ENCODE results near the gene SMIM28.
"Not testable (repeated sequence)": the region's sequence is repeated elsewhere in the genome, so short reads cannot be mapped to it uniquely, and the experiment has no call there.

SMIM28 gene

DNA sequence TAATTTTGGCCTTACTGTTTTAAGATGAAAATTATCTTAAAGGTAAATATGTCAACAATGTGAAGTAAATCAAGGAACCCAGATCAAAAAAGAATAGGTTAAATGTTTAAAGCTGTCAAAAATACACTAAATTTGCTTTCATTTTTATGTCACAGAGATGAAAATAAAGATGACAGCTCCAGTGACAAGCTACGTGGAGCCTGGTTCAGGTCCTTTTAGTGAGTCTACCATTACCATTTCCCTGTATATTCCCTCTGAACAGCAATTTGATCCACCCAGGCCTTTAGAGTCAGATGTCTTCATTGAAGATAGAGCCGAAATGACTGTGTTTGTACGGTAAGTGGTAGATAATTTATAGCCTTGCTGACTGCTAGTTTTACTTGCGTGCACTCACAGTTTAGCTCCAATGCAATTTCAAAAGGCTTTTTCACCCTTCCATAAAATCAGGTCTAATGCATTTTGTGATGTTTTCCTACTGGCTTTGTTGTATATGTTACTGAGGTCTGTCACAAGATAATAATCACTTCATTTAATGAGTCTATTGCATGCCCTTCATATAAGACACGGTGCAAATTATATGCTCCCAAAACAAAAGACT is 28.2 kb downstream of the SMIM28 start:
- no peak for DNase-seq (ENCODE audit: low read depth)

DNA sequence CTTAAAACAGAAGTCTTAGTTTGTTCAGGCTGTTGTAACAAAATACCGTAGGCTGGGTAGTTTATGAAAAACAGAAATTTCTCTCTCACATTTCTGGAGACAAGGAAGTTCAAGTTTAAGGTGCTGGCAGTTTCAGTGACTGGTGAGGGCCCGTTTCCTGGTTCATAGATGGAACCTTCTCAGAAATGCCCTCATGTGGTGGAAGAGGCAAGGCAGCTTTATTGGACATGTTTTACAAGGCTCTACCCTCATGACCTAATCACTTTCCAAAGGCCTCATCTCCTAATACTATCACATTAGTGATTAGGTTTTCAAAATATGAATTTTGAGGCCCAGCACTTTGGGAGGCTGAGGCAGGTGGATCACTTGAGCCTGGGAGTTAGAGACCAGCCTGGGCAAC is 28.7 kb downstream of the SMIM28 start:
- no peak for DNase-seq (ENCODE audit: low read depth)

DNA sequence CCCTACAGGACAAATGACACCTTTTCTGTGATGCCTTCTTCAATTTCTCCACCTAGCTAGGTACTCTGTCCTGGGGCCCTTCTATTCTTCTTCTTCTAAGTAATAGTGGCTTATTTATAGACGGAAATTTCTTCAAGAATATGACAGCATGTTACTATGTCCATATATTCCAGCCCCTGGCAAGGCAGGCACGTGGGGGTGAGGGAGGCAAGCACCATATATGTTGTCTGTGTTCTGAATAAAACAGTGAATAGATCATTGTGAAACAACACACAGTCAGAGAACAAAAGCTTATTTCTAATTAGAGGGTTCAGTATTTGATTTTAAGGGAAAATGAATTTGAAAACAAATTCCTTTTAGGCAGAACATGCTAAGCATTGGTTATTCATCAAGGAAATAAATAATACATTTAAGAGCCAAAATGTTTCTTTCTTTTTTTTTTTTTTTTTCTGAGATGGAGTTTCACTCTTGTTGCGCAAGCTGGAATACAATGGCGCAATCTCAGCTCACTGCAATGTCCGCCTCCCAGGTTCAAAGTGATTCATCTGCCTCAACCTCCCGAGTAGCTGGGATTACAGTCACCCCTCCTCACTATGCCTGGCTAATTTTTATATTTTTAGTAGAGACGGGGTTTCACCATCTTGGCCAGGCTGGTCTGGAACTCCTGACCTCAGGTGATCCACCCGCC is 32.5 kb downstream of the SMIM28 start:
- no peak for DNase-seq (ENCODE audit: low read depth)

DNA sequence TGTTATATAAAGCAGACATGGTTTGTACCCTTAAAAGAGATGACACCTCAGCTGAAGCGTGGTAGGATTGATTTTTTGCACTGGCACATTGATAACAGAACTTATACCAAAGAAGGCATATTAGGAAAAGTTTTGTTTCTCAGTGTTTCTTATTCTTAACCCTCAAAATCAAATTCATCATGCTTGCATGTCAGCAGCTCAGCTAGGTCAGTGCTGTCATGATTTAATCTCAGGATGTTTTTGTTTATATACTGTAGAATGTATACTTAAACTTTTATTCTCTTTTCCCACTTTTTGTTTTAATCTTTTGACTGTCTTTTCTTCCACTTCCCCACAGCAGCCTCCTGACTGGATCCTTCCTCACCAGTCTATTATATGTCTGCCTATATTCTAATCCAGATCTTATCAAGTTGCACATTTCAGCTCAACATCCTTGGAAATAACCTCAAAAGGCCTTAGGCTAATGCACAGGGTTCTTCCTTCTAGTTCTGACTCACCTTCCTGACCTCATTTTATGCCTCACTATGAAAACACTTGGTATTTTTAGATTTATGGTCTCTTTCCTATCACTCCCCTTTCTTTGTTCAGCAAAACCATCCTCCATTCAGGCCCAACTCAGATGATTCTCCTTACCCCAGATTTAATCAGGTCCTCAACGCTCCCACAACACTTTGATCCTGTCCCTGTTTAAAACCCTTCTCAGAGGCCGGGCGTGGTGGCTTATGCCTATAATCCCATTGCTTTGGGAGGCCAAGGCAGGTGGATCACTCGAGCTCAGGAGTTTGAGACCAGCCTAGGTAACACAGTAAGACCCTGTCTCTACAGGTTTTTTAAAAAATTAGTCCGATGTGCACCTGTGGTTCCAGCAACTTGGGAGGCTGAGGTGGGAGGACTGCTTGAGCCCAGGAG is 33.5 kb downstream of the SMIM28 start:
- DNase-seq (ENCODE audit: low read depth) = no peak

DNA sequence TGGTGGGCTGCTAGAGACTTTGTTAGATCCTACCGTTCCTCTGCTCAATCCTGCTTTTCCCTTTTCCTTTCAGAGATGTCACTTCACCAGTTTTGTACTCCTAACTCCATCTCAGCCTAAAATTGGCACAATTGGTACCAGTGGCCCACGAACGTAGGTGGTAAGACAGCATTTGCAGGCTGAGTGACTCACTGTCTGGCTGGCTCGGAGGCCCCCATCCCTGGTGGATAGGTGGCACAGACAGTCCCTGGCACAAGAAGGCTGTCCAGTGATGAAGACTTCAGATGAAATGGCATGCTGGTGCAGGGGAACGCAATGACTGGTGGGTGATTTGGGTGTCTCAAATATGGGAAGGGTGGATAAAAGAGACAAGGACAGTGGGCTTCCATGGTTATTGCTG is 37.4 kb downstream of the SMIM28 start:
- no peak for DNase-seq (ENCODE audit: low read depth)

DNA sequence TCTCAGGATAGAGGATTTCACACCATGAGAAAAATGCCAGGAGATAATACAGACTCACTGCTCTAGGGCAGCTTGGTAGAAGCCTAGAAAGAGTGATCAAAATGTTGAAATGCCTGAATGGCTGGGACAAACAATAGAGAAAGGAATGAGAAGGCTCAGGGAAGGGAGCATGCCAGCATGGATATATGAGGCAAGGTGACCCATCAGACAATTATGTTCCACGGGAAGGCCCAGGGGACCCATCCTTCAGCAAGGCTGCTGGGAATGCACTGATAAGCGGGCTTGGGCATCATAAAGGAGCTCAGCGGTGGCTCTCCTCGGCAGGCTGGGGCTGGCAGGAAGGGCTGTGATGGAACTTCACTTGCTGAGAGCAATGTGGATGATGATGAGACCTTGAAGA is 38.5 kb downstream of the SMIM28 start:
- DNase-seq (ENCODE audit: low read depth) = no peak

DNA sequence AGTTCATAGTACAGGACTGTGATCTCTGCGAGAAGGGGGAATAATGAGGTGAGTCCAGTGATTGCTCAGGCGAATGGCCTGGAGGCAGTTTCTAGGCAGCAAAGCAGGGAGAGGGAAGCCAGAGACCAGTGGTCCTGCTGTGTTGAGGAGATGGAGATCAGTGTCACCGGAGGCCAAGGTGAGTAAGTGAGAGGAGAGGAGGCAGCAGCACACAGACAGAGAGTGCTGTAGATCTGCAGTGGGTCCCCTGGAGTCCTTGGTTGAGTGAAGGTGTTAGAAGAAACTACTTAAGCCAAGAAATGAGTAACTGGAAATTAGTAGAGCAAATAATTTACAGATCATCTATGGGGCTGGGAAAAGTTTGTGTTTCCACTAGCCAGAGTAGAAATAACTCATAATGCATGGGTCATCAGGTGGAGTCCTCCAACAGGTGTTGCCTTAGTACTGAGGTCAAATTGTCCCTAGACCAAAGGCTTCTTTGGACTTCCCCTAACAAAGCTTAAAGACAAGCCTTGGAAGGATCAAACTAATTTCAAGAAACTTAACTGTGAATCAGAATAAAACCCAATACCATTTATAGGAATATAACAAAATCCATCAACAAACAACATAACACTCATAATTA is 39.9 kb downstream of the SMIM28 start:
- DNase-seq (ENCODE audit: low read depth) = no peak

DNA sequence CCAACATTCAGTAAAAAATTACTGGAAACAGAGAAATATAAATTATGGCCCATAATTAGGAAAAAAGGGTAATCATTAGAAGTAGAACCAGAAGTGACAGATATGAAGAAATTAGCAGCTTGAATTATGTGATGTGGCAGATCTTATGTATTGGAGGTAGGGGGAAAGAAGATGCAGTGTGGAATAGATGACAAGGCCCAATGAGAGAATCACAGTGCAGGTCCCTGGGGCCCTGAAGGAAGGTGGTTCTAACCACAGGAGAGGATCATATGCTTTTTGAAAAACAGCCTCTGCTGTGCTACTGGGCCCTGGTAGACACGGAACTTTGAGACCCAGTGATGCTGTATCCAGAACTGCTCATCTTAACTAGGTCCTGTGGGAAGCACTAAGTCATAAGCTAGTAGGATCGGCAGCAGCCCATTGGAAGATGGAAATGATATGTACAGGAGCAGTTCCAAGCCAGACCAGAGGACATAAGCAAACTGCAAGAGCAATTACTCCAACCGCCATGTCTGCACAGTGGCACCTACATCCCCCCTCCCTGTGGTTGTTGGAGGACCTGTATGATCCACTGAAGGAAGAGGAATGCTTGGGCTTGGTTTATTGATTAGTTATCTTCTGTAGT is 40.5 kb downstream of the SMIM28 start:
- DNase-seq (ENCODE audit: low read depth) = no peak

DNA sequence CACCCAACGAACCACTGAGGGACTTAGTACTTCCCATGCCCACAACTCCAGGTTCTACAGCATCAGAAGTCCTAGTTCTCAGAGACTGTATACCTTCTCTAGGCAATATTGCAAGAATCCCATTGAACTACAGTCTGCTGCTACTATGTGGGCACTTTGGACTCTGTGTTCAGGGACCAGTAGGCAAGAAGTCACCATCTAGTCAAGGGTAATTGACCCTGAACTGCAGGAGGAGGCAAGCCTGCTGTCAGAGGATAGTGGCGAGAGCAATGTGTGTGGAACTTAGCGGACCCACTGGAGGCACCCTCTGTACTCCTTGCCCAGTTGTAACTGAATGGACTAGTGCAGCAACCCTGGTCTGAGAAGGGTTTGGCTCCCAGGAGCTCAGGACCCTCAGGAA is 42.1 kb downstream of the SMIM28 start:
- DNase-seq (ENCODE audit: low read depth) = no peak

DNA sequence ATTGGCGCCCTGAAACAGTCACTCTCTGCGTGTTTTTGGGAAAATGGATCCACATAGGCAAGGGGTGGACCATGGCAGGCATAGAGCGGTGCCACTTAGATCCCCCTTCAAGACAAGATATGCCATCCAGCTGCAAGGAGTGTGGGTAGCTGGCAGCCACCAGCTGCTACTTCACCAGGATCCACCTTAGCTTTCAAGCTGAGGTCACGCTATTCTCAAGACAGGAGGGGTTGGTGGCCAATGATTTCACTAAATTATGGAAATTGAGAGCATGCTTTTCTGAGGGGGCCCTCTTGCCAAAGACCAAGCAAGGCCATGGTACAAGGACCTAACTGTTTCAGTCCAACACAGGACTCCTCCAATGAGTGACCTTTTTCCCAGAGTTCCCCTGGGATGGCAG is 42.7 kb downstream of the SMIM28 start:
- no peak for DNase-seq (ENCODE audit: low read depth)

DNA sequence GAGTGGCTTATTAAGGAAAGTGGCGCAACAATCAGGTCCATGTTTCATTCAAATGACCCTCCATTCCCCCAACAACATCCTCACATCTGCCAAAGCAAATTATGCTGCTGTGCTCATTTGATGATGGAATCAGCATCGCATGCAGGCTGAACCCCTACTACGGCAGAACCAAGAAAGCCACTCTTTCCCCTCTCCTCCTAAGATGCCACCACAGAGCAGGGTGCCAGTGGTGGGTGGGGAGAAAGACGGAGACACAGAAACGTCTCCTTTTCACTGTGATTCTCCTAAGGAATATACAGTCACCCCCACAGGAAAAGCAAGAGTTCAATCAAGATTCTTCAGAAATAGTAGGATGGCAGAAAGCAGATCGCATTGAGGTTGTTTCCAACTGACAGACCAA is 43.4 kb downstream of the SMIM28 start:
- no peak for DNase-seq (ENCODE audit: low read depth)

DNA sequence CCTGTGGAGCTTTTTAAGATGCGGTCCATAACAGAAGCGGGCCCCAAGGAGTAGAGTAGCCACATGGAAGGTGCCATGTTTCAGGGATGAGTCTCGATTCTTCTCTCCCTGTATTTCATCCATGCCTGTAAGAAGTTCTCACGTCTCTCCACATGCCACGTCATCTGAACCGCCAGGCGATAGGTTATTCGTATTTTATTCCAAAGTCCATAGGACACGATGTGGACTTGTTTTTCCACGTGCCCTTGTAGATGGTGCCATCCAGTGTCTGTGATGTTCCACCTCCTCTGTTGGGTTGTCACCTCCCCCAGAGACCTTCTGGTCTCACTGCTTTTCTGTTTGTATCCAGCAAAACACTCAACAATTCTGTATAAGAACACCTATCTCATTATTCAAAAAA is 43.9 kb downstream of the SMIM28 start:
- no peak for DNase-seq (ENCODE audit: low read depth)

DNA sequence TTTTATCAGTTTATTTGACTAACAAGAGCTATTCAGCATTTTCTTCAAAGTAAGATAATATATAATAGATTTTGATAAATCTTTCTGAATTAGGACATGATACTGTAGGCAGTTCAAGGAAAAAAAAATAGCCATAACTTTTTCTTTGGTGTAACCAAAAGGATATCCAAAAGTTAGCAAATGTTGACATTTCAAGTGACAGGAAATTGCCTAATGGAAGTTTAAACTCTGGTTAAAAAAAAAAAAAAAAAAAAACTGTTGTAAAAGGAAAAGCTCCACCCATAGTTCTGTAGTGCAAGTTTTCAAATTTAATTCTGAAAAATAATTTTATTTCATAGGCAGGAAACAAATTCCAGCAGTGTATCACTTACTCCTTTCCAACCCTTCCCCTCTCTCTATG is 45.2 kb downstream of the SMIM28 start:
- no peak for DNase-seq (ENCODE audit: low read depth)

DNA sequence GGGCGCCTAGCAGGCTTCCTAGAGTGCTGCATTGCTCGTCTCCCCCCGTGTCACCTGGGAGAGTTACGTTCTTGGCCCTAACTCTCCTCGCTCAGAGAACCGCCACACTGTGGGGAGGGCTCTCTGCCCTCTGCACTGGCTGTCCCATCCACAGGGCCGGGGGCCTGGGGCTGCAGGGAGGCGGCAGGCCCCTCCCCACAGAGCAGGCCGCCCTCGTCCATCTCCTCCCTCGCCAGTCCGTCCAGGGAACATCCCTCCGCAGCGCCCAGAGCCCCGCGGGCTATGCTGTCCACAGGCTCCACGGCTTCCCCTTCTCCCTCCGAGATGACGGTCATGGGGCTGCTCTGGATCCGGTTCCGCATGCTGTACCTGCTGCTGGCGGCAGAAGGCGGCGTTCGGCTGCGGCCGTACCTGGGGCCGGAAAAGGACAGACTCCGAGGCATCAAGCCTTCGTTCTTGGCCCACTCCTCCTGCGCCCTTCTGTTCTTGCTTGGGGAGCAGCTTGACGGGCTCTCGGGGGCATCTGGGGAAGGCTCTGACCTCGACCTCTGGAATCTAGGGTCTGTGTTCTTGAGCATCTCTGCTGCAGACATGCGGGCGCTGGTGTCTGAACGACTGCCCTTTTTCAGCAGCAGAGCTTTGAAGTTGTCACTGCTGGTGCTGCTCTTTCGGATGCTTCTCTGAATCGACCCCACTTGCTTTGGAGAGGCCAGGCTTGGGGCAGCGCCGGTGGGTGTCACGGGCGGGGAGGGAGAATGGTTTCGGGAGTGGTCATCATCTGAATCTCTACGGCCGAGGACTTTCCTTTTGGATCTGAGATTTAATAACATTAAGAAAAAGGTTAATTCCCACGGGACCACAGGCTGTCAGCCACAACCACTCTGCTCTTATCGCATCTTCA is 46.5 kb downstream of the SMIM28 start:
- DNase-seq (ENCODE audit: low read depth) = no peak

DNA sequence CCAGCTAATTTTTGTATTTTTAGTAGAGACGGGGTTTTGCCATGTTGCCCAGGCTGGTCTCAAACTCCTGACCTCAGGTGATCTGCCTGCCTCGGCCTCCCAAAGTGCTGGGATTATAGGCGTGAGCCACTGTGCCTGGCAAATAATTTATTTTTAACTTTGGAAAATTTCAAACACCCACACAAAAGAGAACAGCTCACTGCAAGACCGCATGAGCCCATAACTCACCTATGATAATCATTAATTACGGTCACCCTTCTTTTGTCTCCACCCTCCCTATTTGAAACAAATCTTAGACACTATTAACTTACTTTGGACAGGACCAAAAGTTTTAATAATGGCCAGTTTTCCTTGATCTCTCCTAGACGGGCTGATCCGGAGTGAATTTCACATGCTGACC is 47.6 kb downstream of the SMIM28 start:
- not testable (repeated sequence) for DNase-seq (ENCODE audit: low read depth)

DNA sequence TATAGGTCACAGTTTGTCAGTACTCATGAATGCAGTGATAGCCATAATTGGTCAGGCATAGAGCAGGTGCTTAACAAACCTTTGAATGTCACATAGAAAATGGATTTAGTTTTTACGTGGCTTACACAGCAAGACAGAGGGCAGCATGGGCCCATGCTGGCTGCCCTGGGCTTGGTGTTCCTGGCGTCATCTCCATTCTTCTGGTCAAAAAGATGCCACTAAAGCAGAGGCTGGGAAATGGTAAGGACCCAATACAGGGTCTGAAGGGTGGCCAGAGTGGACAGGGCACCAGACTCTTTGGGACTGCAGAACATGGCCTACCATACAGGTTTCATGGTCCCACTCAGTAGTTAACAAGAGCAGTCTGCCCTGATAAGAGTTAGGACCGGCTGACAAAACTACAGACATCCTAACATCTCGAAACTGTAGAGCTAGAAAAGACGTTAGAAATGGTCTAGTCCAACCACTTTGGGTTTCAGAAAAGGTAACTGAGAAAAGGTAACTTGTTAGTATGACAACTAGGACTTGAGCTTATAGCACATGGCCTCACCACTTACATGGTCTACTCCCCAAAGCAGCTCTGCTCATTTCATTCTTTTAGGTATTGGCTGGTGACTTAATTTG is 48.9 kb downstream of the SMIM28 start:
- no peak for DNase-seq (ENCODE audit: low read depth)

DNA sequence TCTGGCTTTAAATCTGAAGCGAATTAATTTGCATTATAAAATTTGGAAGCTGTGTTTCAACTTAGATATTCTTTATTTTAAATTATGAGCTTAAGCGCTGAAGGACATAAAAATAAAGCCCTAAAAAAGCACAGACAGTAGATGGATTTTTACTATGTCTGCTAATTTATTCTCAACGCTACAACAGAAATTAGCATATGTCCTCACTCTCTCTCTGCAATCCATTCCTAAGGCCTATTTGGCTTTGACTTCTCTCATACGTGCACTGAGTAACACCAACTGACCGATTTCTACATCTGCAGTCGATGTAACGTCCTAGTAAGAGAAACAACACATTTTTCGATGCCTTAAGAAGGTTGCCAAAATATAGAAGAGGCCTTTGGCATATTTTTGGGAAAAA is 50.0 kb downstream of the SMIM28 start:
- no peak for DNase-seq (ENCODE audit: low read depth)

DNA sequence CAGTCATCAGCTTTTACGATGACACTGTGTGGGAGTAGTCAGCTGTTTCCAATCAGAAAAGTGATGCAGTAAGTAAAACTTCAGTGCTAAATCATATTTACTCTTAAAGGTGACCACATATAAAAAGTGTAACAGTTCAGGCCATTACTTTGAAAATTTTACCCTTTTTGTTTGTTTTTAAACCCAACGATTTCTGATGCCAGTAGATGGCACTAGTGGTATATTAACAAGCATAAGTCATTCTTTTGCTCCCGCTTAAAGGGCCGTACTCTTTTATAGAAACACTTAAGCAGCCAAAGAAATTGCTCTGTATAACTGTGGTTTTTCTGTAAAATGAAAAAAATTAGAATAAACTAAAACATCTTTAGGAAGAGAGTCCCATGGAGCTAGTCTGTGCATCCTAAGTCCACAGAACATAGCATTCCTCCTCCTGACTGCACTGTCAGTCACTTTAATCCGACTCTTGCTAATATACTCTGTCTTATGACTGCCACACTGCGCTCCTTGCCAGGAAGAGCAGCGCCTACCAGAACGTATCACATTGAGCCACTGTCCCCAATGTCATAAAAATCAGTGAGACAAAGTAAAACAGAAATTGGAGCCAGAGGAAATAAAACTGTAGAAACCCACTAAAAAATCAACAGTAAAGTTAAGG is 51.4 kb downstream of the SMIM28 start:
- DNase-seq (ENCODE audit: low read depth) = no peak

DNA sequence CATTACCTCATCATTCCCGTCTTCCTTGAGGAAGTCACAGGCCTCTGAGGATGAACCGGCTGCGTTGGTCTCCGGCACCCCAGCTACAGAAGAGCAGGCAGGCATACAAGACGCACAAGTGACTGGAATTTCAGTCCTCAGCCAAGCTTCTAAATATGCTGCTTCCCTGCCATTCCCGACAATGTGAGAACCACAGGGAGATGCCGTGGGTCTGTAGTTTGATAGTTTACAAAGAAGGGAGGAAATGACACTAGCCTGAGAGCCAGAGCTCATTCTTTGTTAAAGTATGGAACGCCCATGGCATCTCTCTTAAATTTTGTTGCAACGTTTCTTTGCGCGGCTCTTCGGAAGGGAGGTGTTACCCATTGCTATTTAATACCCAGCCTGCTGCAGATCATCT is 52.1 kb downstream of the SMIM28 start:
- no peak for DNase-seq (ENCODE audit: low read depth)
